GM18873 (cell line): ENCODE measurements around the gene ELFN2.

ENCODE experiments used
- ATAC-seq: cut with Tn5 transposase; IDR thresholded peaks from one replicate; pipeline ENCODE4 v1.9.1; 2021; ENCODE audit warnings: mild to moderate bottlenecking, moderate library complexity, moderate number of reproducible peaks; ENCODE audit not compliant: unreplicated experiment, low FRiP score

The ELFN2 gene

GRCh38 chr22:37324340-37325038 lies 102.8 kb downstream of the ELFN2 start:
- ATAC-seq: no peak

- ATAC-seq: no peak
Observed at GRCh38 chr22:37320726-37321677, 106.3 kb downstream of the ELFN2 start.

- no peak for ATAC-seq
Observed at GRCh38 chr22:37319469-37319868, 107.8 kb downstream of the ELFN2 start.

GRCh38 chr22:37318364-37319109 lies 108.7 kb downstream of the ELFN2 start:
- ATAC-seq: no peak
